PC-9 (cell line): Measurements from ENCODE around the gene CD247. TPM values are rescaled to one million over a fixed set of nuclear protein-coding genes. Genes with fewer than 3 reads are reported as not detected.

ENCODE experiments used
- BruUV-seq: library from RNA; stranded (reverse); fragments of 400-500 nt; replicated peaks from 2 replicates; lab custom pipeline; 2021; lab: Mats Ljungman, UMichigan
- CTCF ChIA-PET: fragments of 300-600 bp; sonication (Branson Sonifier 250); formaldehyde crosslinking; loops from one replicate; lab custom pipeline; 2022; ENCODE audit warnings: antibody characterized with exemption; lab: Charles Lee
- POLR2A ChIA-PET: fragments of 300-600 bp; sonication (Branson Sonifier 250); formaldehyde crosslinking; loops from one replicate; lab custom pipeline; 2022; ENCODE audit warnings: antibody characterized with exemption; ENCODE audit not compliant: unreplicated experiment; lab: Charles Lee
- DNase-seq, 2 experiments: peaks; one replicate each; pipeline versions ENCODE4 v3.0.0 to v3.0.0-alpha.2; 2015 to 2022; ENCODE audit warnings: mixed read lengths in 1 of 2
- H2AFZ ChIP-seq: fragments of 200-600 bp; sonication (generic); 2 replicates; pipeline ENCODE4 v1.8.1; 2017; ENCODE audit warnings: antibody characterized with exemption
- H3F3A ChIP-seq: fragments of 200-600 bp; sonication (generic); 2 replicates; pipeline ENCODE4 v1.8.1; 2017; ENCODE audit warnings: antibody characterized with exemption, mild to moderate bottlenecking, low read depth; ENCODE audit not compliant: insufficient read depth
- H3K27ac ChIP-seq: fragments of 200-600 bp; sonication (generic); 2 replicates; pipeline ENCODE4 v1.6.1; 2016; ENCODE audit warnings: mixed run types
- H3K27me3 ChIP-seq: fragments of 200-600 bp; sonication (generic); 2 replicates; pipeline ENCODE4 v1.6.1; 2016; ENCODE audit warnings: low read depth, mixed run types; ENCODE audit not compliant: insufficient read depth
- H3K36me3 ChIP-seq: fragments of 200-600 bp; sonication (generic); 2 replicates; pipeline ENCODE4 v1.6.1; 2016; ENCODE audit warnings: low read depth, mixed run types
- H3K4me1 ChIP-seq: fragments of 200-600 bp; sonication (generic); replicated peaks from 2 replicates; pipeline ENCODE4 v1.6.1; 2016; ENCODE audit warnings: mixed run types; ENCODE audit not compliant: insufficient read depth
- H3K4me2 ChIP-seq: fragments of 200-600 bp; sonication (generic); 2 replicates; pipeline ENCODE4 v1.6.1; 2017; ENCODE audit warnings: mixed run types
- H3K4me3 ChIP-seq: fragments of 200-600 bp; sonication (generic); 2 replicates; pipeline ENCODE4 v1.6.1; 2016; ENCODE audit warnings: mixed run types
- H3K79me2 ChIP-seq: fragments of 200-600 bp; sonication (generic); 2 replicates; pipeline ENCODE4 v1.6.1; 2017; ENCODE audit warnings: low read depth, mixed run types
- H3K9me2 ChIP-seq: fragments of 200-600 bp; sonication (generic); 2 replicates; pipeline ENCODE4 v1.8.1; 2017; ENCODE audit warnings: mild to moderate bottlenecking; ENCODE audit not compliant: insufficient read depth
- H3K9me3 ChIP-seq: fragments of 200-600 bp; sonication (generic); 2 replicates; pipeline ENCODE4 v1.8.1; 2016; ENCODE audit warnings: low read depth; ENCODE audit not compliant: insufficient read depth
- H4K20me1 ChIP-seq: fragments of 200-600 bp; sonication (generic); 2 replicates; pipeline ENCODE4 v1.8.1; 2017; ENCODE audit not compliant: insufficient read depth
- EZH2 ChIP-seq: fragments of 200-600 bp; sonication (generic); IDR thresholded peaks from 2 replicates; pipeline ENCODE4 v1.8.0; 2017; ENCODE audit warnings: antibody characterized with exemption, low read depth
- intact Hi-C: fragments of 100-400 bp; cut with micrococcal nuclease; formaldehyde crosslinking; loops from one replicate; pipeline ENCODE4 v1.10.0; 2022; ENCODE audit not compliant: unreplicated experiment
- total RNA-seq: library from RNA; stranded (reverse); gene quantifications from 2 replicates; pipeline ENCODE4 v1.2.3, GENCODE V29; 2021
- TF ChIP-seq, protein P1 (sequence below): fragments of 200-600 bp; sonication (generic); conservative IDR thresholded peaks from 2 replicates; pipeline ENCODE4 v1.6.1; 2017; ENCODE audit warnings: mixed run types, antibody characterized with exemption, mild to moderate bottlenecking, moderate library complexity

CD247 gene
- total RNA-seq, 1 experiment from 2014 or later: not detected

DNA sequence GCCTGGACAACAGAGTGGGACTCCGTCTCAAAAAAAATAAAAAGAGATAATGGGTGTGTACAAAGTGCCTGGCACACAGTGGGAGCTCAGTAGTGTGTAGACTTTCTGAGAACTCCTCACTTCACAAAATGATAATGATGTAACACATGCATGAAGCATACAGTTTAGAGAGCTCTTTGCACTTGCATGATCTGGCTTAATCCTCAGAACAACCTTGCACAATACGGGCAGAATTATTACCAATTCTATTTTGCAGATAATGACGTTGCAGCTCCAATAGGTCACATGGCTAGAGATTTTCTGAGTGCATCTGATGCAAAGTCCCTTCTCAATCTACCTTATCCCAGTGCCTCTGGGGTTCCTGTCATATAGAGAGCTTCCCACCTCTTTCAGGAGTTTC, 71.4 kb downstream of the CD247 start:
- no peaks in the 10 kb centered on the region for H3K9me2 ChIP-seq
- H3K4me1 ChIP-seq: peaks cover 23% of the 10 kb centered on the region
- TF ChIP-seq EZH2: no peak
- TF ChIP-seq, protein P1, sequence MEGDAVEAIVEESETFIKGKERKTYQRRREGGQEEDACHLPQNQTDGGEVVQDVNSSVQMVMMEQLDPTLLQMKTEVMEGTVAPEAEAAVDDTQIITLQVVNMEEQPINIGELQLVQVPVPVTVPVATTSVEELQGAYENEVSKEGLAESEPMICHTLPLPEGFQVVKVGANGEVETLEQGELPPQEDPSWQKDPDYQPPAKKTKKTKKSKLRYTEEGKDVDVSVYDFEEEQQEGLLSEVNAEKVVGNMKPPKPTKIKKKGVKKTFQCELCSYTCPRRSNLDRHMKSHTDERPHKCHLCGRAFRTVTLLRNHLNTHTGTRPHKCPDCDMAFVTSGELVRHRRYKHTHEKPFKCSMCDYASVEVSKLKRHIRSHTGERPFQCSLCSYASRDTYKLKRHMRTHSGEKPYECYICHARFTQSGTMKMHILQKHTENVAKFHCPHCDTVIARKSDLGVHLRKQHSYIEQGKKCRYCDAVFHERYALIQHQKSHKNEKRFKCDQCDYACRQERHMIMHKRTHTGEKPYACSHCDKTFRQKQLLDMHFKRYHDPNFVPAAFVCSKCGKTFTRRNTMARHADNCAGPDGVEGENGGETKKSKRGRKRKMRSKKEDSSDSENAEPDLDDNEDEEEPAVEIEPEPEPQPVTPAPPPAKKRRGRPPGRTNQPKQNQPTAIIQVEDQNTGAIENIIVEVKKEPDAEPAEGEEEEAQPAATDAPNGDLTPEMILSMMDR: no peak
- peak overlapping the region; percentile 76 for H3K27ac ChIP-seq
- no peaks in the 10 kb centered on the region for H3K9me3 ChIP-seq
- H3K79me2 ChIP-seq: no peaks in the 10 kb centered on the region
- intact Hi-C loops: no loop called here
- no peaks in the 10 kb centered on the region for H3K36me3 ChIP-seq
- H4K20me1 ChIP-seq: no peaks in the 10 kb centered on the region
- peak overlapping the region; percentile 33; the same call in 1 of the 2 replicates for H3K4me3 ChIP-seq
- peak overlapping the region; percentile 78 for H3K4me2 ChIP-seq
- peaks cover 15% of the 10 kb centered on the region for H3F3A ChIP-seq
- CTCF ChIA-PET: no interaction called here
- BruUV-seq: TSS peak; percentile 55
- POLR2A ChIA-PET: no interaction called here
- H3K27me3 ChIP-seq: no peaks in the 10 kb centered on the region
- no peak for DNase-seq
- no peak overlapping the region; the same call in 1 of the 2 replicates for H2AFZ ChIP-seq

DNA sequence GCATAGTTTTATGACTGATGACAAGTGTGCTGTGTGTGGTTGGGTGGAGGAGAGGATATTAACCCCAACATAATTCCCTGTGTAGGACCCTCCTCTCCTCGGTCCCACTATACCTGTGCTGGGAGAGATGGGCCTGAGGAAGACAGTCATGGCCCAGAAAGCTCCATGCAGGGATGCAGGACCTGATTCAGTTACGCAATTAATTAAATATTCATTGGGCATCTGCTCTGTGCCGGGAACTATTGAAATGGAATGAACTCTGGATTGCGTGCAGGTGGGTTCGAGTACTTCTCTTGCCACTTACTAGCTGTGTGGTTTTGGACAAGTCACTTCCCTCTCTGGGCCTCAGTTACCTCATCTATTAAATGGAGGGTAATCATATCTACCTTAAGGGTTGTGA, 74.6 kb downstream of the CD247 start:
- CTCF ChIA-PET: interaction anchor here (0.9 kb wide), 1 partner anchor 382 kb away, joined by 3 read pairs; no protein-coding TSS in a partner anchor
- BruUV-seq: no TSS peak

DNA sequence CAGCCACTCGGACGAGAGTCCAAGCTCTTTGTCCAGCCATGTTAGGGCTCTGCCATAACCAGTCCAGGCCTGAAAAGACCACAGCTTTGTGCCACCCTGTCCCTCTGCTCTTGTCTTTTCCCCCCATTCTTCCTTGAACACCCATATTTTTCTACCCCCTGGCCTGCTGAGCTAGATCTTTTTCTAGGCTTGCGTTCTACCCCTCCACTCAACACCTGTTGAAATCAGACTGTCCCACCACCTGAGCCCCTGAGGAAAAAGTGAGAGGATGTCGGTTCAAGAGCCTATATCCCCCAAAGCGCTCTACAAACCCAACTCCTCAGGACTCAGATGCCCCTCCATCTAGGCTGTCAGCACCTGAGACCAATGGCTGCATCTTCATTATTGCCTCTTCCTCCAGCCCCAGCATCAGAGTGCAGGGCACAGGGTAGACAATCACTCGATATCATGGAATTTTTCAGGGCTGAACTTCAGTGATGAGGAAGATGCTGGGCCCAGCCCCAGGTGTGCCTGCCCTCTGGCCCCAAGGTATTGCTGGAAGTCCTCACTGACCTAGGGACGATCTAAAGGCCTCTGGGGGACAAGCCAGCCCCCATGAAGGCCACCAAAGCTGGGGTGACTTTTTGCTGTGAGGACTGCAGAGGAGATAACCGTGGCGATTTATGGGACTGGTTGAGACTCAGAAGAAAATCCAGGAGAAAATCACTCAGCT, 75.3 kb downstream of the CD247 start:
- no peak overlapping the region for H3K4me2 ChIP-seq

More for the DNA sequence above, 74.6 kb downstream of the CD247 start:
- no peak overlapping the region for H3K27ac ChIP-seq
- peaks cover 32% of the 10 kb centered on the region for H3K4me1 ChIP-seq
- no peaks in the 10 kb centered on the region for H3K9me3 ChIP-seq
- DNase-seq: no peak
- H3K4me3 ChIP-seq: no peak overlapping the region
- H3K36me3 ChIP-seq: no peaks in the 10 kb centered on the region
- intact Hi-C loops: loop anchor here (2.0 kb wide), 3 partner anchors 89 to 385 kb away; no protein-coding TSS in a partner anchor
- H3K27me3 ChIP-seq: no peaks in the 10 kb centered on the region
- no peaks in the 10 kb centered on the region for H4K20me1 ChIP-seq
- no peak overlapping the region for H3K4me2 ChIP-seq
- no peaks in the 10 kb centered on the region for H3K9me2 ChIP-seq
- no peak overlapping the region for H2AFZ ChIP-seq
- peaks cover 15% of the 10 kb centered on the region for H3F3A ChIP-seq
- TF ChIP-seq, protein P1: no peak
- no peak for TF ChIP-seq EZH2
- H3K79me2 ChIP-seq: no peaks in the 10 kb centered on the region
- POLR2A ChIA-PET: no interaction called here

More for the DNA sequence above, 75.3 kb downstream of the CD247 start:
- Histone ChIP-seq H2AFZ (no peak overlapping the region), H3K9me3 (no peaks in the 10 kb centered on the region), H3F3A (peaks cover 8% of the 10 kb centered on the region), H3K27me3 (no peaks in the 10 kb centered on the region), H3K79me2 (no peaks in the 10 kb centered on the region), H3K4me1 (peaks cover 26% of the 10 kb centered on the region), H3K9me2 (no peaks in the 10 kb centered on the region), H3K27ac (no peak overlapping the region), H4K20me1 (no peaks in the 10 kb centered on the region), H3K4me3 (no peak overlapping the region), H3K36me3 (no peaks in the 10 kb centered on the region)
- ChIA-PET CTCF (interaction anchor here (0.6 to 0.9 kb wide), 2 partner anchors 8 to 91 kb away, joined by 3 to 6 read pairs; no protein-coding TSS in a partner anchor), POLR2A (interaction anchor here (0.7 kb wide), 1 partner anchor 43 kb away, joined by 3 read pairs; no protein-coding TSS in a partner anchor)
- DNase-seq: no peak
- intact Hi-C loops: loop anchor here (1.0 to 2.0 kb wide), 8 partner anchors 42 to 533 kb away; partner anchors contain the start of gene POU2F1
- TF ChIP-seq, protein P1: no peak
- TF ChIP-seq EZH2: no peak
- no TSS peak for BruUV-seq
